Kasumi-1 (cell line): Measurements from ENCODE around the gene RARG.

Experiments
- DNase-seq, 2 experiments: peaks; one replicate each; lab custom pipeline; 2025; lab: John Stamatoyannopoulos, UW

The RARG gene

DNA sequence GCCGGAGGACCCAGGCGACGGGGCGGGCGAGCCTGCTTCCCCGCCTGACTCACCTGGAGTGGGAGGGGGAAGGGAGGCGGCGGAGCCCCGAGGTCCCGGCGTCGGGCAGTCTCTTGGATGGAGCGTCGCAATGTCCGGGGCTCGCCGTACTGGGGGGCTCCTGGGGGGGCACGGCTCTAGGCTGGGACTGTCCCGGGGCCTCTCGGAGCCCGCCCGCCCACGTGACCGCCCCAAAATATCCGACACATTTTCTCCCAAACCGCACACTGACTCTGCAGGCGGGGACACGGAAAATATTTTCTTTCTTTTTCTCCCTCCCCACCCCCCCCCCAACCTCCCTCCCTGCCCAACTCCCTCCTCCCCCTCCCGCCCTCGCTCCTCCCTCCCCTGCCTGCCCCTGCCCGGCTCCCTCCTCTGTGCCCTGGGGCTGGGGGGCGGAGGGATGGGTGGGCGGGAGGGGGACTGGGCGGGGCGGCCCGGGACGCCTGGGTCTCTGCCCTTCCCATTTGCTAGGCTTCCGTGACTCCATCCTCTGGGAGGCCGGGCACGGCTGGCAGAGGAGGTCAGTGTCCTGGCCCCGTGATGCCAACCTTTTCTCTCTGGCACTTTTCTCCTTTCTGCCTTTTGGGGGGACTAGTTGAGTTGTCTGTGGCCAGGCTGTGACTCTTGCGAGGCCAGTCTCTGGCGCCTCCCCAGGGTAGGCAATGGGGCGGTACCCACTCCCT is at the start of gene RARG:
Gene RARG (minus strand): TSS at position 289 of the 725 bp plus-strand sequence. CDS start 4,664 bp downstream, outside the sequence.
- no peak for DNase-seq

DNA sequence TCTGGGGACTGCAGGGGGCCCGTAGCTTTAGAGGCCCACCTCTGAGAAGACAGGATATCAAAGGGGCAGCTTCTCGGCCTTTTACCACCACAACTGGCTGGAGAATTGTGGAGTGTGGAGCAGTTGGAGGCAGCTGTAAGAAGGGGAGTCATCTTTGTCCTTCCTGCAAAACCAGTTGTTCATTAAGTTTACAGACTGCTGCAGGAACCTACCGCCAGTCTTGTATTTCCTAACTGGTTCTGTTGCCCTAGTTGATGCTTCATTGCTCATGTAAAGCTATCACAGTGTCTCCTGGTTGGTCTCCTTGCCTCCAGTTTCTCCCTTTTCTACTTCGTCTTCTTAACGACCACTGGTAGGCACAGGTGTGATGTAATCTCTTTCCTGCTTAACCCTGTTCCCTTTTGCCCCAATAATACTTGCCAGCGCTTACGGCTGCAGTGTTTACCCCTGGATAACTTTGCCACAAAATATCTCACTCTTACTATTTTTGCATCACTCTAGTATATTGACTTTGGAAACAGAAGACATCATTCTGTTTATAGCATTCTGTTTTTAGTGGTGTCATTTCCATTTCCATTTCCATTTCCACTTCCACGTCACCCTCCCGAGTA is 48.0 kb upstream of the RARG start:
- DNase-seq: no peak

DNA sequence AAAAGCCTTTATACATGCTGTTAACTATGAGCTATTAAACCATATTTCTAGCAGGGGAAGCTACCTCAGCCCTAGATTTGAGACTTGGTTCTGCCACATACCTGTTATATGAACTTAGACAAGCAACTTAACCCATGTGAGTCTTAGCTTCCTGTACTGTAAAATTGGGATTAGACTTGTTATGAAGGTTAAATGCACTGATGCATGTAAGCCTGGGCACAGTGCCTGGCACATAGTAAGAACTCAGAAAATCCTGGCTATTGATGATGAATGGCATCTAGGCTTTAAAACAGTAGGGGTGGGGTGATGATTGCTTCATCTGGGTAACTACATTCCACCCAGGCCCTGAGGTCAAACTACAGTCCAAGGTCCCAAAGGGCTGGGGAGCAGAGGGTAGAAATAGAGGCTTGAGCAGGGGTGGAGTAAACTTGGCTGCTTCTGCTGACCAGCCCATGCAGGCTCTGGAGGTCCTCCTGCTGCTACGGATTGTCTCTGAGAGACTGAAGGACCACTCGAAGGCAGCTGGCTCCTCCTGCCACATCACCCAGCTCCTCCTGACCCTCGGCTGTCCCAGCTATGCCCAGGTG is 47.4 kb upstream of the RARG start:
- DNase-seq: no peak

DNA sequence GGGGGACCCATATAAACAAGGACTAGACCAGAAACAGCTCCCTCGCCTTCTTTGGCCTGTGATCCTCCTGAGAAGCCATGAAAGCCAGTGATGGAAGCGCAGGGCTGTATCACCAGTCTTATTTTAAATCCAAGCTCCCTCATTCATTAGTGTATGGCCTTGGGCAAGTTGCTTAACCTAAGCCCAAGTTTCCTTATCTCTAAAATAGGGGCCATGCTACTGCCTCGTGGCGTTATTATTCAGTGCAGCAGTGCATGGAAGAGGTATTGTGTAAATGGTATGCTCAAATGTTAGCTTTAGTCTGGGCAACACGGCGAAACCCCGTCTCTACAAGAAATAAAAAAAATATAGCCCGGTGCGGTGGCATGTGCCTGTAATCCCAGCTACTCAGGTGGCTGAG is 46.0 kb upstream of the RARG start:
- DNase-seq: no peak

DNA sequence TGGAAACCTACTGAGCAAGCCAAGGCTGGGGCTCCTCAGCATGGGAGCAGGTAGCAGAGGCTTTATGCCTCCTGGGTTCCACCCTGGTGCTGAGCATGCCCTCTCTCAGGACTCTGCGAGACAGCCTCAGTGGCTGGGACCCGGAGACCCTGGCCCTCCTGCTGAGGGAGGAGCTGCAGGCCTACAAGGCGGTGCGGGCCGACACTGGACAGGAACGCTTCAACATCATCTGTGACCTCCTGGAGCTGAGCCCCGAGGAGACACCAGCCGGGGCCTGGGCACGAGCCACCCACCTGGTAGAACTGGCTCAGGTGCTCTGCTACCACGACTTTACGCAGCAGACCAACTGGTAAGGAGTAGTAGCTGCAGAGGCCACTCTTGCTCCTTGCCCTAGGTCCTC is 44.5 kb upstream of the RARG start:
- no peak for DNase-seq

DNA sequence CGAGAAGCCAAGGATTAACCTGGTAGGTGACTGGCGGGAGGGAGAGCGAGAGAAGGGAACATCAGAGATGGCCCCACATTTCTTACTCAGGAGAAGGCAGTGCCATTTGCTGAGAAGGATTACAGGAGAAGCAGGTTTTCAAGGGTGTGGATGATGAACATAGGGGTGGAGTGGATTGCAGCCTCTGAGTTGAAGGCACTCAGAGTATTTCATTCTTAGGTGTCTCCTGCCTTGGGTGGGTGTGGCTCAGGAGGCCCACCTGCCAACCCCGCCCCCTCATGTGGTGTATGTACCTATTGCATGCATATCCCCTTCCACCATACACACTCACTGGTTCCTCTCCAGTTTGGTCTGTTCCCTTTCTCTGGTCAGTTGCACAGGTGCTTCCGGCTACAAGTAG is 42.4 kb upstream of the RARG start:
- no peak for DNase-seq

DNA sequence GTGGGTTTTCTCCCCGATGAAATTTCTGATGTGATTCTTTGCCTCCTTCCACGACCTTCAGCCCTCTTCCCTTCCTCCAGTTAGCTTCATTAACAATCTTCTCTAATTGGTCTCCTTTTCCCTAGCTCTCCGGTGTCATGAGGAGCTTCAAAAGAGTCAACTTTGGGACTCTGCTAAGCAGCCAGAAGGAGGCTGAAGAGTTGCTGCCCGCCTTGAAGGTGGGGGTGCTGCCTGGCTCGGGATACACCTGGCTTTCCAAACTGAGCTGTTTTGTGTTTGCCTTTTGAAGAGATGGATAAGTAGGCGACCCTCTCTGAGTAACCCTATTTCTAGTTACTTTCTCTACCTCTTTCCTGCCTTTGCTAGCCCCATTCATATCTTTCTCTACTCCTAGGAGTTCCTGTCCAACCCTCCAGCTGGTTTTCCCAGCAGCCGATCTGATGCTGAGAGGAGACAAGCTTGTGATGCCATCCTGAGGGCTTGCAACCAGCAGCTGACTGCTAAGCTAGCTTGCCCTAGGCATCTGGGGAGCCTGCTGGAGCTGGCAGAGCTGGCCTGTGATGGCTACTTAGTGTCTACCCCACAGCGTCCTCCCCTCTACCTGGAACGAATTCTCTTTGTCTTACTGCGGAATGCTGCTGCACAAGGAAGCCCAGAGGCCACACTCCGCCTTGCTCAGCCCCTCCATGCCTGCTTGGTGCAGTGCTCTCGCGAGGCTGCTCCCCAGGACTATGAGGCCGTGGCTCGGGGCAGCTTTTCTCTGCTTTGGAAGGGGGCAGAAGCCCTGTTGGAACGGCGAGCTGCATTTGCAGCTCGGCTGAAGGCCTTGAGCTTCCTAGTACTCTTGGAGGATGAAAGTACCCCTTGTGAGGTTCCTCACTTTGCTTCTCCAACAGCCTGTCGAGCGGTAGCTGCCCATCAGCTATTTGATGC is 36.9 kb upstream of the RARG start:
- DNase-seq: no peak

DNA sequence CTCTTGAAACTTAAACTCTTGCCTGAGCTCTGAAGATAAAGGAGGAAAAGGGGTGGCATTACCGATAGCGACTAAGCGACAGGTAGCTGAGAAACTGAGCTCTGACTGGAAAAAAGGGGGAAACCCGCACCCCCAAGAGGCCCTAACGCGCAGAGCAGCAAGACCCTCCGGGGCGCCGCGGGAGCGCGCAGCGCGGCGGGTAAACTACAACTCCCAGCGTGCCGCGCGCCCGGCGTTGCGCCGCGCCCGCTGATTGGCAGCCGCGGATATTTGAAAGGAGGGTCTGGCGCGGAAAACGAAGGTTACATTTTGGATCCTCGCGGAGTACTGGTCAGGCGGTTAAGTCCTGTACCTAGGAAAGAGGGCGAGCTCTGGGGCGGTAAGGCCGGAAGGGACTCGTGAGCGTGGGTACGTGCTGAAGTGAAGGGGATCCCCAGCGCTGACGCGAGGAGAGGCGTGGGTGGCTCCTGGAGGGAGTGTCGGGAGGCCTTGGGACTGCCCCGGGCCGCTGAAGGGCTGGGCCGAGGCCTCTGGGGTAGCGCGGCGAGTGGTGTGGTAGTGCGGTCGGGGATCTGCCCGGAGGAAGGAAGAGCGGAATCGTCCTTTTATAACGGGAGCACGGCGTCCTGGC is 36.1 kb upstream of the RARG start, which contains the start of gene ESPL1:
Gene ESPL1 (plus strand): TSS at position 301 of the 631 bp plus-strand sequence. CDS start 468 bp downstream, outside the sequence.
- peak; percentile 80 for DNase-seq

DNA sequence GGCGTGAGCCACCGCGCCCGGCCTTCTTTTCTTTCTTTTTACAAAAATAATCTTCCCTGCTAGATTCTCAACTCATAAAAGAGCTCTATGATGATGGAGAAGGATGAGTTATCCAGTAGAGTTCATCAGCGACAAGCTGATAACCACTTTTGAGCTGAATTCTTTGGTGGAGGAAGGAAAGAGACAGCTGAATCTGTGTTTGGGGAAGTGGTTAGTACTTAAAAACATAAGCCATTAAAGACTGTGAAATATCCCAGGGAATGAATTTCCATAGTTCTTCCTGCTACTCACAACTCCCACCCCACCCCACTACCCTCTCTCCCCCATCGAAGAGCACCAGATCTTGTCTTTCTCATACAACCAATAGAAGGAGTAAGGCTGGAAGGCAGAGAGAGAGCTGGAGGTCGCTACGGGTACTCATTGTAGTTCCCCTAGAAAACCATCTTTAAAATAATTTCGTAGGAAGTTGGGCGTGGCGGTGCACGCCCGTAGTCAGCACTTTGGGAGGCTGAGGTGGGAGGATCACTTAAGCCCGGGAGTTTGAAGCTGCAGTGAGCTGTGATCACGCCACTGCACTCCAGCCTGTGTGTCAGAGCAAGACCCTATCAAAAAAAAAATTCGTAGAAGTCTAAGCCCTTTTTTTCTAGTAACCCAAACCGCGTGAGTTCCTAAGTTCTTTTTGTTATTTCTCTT is 35.4 kb upstream of the RARG start:
- DNase-seq: peak; percentile 46 to 58

DNA sequence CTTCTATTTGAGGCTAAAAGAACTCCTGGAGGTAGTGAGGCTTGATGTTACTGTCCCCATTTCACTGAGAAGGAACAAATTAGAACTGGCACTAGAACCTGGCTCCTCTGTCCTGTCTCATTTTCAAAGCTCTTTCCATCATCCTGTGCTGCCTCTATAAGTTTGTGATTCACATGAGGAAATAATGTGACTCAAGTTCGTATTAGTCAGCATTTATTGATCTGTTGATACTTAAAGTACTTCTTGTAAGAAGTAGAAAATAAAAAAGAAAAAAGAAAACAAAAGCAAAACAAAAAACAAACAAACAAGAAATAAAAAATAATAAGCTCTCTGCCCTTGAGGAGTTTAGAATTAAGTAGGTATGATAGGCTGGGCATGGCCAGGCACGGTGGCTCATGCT is 33.8 kb upstream of the RARG start:
- DNase-seq: no peak

DNA sequence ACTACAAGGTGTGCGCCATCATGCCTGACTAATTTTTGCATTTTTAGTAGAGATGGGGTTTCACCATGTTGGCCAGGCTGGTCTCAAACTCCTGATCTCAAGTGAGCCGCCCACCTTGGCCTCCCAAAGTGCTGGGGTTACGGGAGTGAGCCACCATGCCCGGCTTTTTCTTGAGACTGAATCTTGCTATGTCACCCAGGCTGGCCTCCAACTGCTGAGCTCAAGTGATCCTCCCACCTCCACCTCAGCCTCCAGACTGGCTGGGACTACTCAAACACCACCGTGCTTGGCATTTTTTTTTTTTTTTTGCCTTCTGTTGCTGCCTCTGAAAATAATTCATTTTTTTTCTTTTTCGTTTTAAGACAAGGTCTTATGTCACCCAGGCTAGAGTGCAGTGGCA is 27.9 kb upstream of the RARG start:
- no peak for DNase-seq

DNA sequence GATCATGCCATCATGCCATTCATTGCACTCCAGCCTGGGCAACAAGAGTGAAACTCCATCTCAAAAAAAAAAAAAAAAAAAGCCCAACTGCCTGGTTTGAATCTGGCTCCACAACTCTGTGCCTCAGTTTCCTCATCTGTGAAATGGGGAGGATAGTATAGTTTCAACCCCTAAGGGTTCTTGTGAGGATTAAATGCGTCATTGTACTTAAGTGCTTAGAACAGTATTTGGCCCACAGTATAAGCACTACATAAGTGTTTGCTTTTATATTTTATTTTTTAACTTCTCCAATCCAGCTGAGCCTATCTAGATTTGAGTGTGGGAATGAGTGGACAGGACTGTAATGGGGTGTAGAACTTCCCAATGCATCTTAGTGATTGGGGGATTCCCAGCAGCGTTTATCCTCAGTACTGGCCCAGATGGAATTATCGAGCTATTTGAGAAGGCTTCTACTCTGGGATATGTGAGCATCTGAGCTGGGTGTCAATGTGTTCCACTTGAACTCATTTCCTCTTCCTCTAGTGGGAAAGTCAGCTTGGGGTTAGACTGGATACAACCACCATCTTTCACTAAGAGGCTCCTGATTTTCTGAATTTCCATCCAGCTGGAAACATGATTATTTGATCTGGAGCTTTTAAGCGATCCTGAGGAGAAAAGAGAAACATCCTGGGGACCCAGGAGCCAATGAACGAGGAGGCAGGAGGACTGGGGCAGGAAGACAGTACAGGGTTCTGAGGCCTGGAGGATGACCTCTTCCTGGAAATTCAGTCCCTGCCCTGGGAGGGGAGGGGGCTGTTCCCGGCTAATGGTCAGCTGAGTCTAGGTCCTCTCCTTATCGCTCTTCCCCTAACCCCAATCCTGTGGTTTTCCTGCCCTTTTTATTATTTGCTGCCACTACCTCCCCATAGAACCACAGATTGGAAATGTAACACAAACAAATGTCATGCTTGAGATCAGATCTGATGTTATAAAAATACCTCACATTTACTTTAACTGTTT is 26.8 kb upstream of the RARG start:
- no peak for DNase-seq

DNA sequence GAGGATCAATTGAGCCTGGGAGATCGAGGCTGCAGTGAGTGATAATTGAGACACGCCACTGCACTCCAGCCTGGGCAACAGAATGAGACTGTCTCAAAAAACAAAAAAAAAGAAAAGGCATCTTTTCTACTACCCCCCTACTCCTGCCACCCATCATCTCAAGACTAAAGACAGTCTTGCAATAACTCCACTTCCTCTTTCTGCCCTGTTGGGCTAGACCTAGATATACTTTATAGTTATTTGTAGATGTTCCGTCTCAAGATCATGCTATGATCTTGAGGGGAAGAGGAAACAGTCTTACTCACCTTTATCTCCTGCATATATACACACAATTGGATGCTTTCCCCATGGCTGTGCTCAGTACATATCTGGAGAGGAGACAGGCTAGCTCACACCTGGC is 24.0 kb upstream of the RARG start:
- DNase-seq: peak; percentile 86 to 91

DNA sequence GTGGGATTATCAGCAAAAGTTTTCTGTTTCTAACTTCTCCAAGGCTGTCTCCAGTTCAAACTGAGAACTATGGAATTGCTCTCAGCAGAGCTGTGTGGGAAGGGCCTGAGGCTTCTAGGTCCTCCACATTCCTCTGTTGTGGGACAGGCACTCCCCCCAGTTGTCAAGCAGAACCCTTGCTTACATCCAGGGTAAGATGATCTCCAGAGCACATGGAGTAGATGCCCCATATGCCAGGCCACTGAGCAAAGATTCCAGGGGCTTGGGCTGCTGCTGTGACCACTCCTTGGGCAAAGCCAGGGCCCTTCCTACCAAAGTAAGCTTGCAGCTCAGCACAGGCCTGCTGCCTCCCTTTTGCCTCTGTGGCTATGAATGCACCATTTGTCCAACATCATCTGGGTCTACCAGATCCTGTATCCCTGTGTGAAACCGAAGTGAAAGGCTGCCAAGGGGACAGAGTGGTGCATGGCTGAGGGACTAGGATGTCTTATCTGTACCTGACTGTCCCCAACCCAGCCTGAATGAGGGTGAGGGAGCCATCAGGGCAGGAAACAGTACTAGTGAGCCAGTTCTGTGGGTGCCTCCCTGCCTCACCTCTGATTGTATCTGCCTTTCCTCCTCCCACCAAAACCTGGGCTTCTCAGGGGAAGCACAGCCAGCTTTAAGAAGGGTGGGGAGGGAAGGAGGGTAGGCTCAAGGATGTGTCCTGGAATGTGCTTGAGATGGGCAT is 23.0 kb upstream of the RARG start:
- no peak for DNase-seq

DNA sequence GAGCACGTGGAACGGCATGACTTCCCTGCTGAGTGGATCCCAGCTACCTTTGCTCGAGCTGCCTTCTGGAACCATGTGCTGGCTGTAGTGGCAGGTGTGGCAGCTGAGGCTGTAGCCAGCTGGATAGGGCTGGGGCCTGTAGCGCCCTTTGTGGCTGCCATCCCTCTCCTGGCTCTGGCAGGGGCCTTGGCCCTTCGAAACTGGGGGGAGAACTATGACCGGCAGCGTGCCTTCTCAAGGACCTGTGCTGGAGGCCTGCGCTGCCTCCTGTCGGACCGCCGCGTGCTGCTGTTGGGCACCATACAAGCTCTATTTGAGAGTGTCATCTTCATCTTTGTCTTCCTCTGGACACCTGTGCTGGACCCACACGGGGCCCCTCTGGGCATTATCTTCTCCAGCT is 21.3 kb upstream of the RARG start:
- DNase-seq: no peak

DNA sequence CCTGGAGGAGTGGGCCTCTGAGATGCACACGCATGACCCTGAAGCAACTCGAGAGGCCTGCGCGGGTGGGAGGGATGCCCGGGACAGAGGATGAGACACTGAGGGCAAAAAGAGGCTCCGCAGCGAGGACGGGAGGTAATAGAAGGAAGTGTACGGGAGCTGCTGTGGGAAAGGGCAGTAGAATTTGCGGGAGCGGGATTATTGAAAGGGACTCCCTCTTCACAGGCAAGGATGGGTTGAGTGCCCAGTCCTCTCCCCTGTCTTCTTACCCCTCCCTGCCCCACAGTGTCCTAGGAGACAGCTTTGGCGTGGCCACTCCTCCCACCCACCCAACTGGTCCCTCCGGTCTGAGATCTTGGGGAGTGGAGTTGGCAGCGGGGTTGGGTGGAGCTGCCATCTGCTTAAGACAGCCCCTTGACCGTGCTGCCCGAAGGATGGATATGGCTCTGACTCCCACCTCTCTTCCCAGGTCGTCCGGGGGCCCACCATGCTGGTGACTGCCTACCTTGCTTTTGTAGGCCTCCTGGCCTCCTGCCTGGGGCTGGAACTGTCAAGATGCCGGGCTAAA is 20.4 kb upstream of the RARG start:
- DNase-seq: peak in 1 of 2 experiments; percentile 39

DNA sequence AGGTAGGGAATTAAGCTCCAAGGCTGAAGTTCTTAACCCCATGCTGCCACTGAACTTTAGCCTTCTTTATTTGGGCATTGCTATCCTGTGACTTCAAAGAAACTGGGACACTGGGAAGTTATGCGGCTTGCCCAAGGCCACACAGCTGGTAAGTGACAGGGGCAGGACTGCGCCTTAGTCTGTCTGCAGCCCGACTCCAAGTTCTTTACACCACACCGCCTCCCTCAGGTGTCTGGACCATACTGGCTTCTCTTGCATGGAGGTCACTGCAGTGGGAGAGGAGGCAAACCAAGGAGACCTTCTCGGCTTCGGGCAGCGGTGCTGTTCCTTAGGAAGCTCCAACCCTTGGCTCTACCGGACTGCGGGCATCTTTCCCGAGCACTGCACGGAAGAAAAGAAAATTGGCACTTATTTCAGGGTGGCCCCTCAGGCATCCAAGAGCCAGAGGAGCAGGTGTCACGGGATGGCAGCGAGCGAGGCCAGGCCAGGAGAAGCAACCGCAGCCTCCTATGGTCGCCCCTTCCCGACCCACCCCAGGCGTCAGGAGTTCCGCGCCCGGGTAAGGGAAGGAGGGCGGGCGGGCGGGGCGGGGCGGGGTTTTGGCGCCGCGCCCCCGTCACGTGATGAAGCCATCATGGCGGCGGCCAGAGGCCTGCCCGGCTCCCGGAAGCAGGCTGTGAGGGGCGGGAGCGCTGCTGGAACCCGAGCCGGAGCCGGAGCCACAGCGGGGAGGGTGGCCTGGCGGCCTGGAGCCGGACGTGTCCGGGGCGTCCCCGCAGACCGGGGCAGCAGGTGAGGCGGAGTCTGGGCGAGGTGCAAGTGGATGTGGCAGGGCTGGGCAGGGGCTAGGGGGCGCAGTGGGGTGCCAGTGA is 19.7 kb upstream of the RARG start:
- peak; percentile 43 to 51 for DNase-seq

DNA sequence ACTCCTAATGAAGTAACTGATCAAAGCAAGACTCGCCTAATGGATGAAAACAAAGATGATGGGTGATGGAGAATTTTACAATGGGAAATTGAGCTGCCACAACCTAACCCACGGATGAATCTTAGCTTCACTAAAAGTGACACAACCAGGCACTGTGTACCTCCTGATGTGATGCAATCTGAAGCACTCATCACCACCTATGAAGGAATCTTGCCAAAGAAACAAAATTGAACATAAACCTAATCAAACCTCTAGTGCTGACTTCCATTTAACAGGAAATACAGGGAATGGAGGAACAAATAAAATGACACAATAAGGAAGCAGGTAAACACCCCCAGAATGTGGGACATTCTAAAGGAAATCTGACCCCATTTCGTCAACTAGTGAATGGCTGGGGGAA is 13.3 kb upstream of the RARG start:
- DNase-seq: no peak
